Panc1 (cell line): ENCODE data around the gene DLG5.

Experiments
- CTCF ChIP-seq: fragments of 450-650 bp; IDR thresholded peaks from 2 replicates; pipeline ENCODE4 v1.5.1; 2017; ENCODE audit warnings: mild to moderate bottlenecking
- POLR2AphosphoS5 ChIP-seq: IDR thresholded peaks from 2 replicates; pipeline ENCODE4 v1.6.1; 2012; ENCODE audit warnings: mild to moderate bottlenecking, low read depth, low read length, moderate library complexity
- REST ChIP-seq, 2 experiments: IDR thresholded peaks; 2 replicates each; pipeline ENCODE4 v1.6.1; 2011 to 2012; ENCODE audit warnings: low read depth in 2 of 2, control low read depth in 1 of 2, low read length in 1 of 2, mild to moderate bottlenecking in 1 of 2, moderate library complexity in 1 of 2; ENCODE audit not compliant: insufficient read depth in 1 of 2
- SIN3A ChIP-seq: IDR thresholded peaks from 2 replicates; pipeline ENCODE4 v1.6.1; 2012; ENCODE audit warnings: low read depth, mild to moderate bottlenecking, low read length, moderate library complexity, borderline replicate concordance; ENCODE audit not compliant: insufficient read depth

GRCh38 chr10:77962350-77963146, 36.0 kb upstream of the DLG5 start:
- no peak for TF ChIP-seq CTCF
- no peak for TF ChIP-seq SIN3A
- TF ChIP-seq POLR2AphosphoS5 = no peak
- no peak for TF ChIP-seq REST (IDR thresholded peaks at IDR 0.05; ENCODE audit: insufficient read depth in 1 of 2, low read depth in 2 of 2, low read length in 1 of 2)
